GM19455 (cell line): ENCODE results near the gene TULP3.

ENCODE experiments used
- ATAC-seq: cut with Tn5 transposase; IDR thresholded peaks from one replicate; pipeline ENCODE4 v1.9.1; 2021; ENCODE audit not compliant: unreplicated experiment

The TULP3 gene

DNA sequence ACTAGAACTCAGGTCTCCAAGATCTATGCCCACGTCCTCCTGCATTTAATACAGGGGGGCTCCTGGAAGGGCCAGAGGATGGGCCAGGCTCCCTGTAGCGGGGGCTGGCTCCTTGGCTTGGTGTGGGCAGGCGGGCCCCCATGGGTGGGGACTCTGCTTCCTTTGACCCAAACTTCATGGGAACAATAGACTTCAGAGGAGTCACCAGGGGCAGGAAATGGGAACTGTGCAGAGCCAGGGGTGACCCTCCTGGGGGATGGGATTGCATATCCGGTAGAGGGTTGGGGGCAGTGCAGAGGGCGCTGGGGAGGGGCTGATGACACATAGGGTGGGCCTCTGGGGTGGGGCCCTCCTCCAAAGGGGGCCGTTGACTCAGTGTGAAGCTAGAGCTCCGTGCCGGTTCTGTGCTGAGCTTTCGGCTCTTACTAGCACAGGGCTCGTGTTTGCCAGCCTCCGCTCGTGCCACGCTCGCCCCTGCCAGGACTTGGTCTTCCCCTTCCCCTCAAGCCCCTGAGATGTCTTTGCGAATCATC is 73.1 kb downstream of the TULP3 start:
- no peak for ATAC-seq

DNA sequence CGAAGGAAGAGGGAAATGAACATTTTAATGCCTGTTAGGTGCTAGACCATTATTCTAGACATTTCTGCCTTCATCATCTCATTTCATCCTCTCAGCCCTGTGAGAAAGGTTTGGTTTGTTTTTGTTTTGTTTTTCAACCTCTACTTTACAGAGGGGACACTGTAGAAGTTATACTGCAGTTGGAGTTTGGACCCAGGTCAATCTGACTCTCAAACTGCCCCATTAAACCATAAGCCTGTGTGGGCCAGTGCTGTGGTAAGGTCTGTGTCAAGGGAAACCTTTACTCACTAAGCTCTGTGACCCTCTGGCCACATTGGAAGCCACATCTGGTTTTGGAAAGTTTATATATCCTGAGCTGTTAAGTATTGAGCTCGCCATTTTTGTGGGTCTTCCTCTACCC is 77.0 kb downstream of the TULP3 start:
- no peak for ATAC-seq

DNA sequence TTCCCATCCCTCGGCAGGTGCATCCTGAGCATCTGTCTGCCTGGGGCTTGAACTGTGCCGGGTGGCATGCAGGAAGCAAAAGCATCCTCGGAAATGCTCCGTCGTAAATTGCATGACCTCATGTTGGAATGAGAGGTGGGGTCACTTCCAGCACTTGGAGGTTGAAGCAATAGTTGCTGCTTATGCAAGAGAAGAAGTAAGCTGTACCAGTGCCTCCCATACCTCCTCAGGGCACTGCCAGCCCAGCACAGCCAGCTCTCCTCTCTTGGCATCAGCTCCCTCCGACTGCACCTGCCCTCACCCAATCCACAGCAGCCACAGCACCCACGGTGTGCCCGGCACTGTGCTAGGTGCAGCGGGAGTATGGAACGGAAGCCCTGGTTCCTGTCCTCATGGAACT is 80.1 kb downstream of the TULP3 start:
- no peak for ATAC-seq

DNA sequence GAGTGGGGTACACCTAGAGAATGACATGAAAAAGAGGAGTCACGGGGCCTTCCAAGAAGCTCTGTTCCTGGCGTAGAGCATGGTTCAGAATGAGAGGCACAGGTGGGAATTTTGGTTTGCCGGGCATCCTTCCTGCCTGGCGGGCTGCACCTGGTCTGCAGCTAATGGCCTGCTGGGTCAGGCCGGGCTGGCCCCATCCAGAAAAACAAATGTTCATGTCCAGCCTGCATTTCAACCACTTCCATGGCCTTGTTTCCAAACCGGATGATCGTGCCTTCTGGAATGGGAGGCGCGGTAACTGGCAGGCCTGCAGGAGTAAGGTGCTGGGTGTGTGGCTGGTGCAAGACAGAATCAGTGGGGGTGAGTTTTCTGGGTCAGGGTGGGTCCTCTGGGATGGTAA is 82.9 kb downstream of the TULP3 start:
- no peak for ATAC-seq

DNA sequence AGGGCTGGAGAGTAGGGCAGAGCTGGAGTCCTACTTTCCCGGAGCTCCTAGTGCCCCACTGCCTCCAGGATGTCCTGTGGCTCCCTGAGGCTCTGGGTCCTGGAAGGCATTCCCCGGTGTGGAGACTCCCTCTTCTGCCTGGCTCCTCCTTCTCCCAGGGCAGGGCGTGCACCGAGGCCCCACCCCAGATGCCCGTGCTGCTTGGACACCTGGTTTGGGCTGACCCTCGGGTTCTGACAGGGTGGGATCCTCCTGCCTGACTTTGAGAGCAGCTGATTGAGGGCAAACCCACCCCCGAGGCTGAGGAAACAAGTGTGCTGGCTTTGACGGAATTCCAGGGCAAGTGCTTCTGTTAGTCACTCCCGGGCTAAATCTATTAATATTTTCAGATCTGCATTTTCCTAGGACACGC is 83.9 kb downstream of the TULP3 start:
- no peak for ATAC-seq

DNA sequence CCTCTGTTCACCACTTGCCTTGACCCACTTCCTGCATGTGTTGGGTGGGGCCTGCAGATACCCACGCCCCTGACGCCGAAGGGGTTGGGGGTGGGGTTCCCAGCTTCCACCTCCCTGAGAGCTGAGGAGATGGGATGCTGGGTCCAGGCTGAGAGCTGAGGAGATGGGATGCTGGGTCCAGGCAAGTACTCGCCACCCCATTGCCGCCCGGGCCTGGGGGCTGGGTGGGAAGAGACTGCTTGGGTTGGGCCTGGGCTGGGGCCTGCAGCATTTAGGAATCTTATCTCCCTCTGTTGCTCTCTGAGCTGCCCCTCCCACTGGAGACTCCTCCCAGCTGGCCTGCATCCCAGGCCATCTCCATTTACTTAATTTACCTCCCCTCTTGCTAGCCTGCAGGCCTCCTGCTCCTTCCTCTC is 85.9 kb downstream of the TULP3 start:
- ATAC-seq: no peak

DNA sequence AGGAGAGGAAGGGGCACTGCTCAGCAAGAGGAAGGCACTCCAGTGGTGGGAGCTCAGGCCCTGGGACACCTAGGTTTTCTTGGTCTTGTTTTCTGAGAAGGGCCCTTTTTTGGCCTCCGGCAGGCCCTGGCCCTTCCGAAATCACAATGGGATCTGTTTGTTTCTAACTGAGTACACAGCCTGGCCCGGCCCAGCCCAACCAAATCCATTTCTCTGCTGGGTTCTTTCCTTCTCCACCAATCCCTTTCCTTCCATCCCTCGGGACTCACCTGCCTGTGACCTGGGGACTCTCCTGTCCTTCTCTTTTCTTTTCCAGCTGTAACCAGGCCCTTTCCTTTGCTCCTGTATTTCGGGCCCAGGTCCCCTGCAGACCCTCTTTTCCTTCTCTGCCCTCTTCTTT is 87.1 kb downstream of the TULP3 start:
- no peak for ATAC-seq

DNA sequence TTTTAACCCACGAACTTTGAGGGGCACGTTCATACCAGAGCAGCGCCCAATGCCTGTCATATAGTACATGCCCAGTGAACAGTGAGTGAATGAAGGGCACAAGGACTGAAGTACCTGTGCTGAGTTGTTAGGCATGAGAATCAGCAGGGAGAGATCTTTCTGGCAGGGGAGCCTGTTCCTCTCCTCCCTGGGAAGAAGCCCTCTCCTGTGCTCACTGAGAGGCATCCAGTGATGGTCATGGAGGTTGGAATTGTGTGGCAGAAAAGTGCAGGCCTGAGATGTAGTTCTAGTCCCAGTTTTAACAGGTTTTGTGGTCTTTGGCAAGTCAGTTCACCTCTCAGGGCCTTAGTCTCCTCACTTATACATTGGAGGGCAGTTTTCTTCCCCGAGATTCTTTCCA is 89.1 kb downstream of the TULP3 start:
- ATAC-seq: no peak

DNA sequence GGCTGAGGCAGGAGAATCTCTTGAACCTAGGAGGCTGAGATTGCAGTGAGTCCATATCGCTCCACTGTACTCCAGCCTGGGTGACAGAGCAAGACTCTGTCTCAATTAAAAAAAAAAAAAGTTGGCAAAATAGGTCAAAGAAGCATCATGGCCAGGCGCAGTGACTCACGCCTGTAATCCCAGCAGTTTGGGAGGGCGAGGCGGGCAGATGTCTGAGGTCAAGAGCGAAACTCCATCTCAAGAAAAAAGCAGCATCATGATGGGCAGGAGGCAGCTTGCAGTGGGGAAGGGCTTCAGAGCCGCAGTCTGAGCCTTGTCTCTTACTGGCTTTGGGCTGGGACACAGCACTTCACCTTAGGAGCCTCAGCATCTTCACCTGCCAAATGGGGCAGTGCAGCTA is 89.9 kb downstream of the TULP3 start:
- no peak for ATAC-seq

DNA sequence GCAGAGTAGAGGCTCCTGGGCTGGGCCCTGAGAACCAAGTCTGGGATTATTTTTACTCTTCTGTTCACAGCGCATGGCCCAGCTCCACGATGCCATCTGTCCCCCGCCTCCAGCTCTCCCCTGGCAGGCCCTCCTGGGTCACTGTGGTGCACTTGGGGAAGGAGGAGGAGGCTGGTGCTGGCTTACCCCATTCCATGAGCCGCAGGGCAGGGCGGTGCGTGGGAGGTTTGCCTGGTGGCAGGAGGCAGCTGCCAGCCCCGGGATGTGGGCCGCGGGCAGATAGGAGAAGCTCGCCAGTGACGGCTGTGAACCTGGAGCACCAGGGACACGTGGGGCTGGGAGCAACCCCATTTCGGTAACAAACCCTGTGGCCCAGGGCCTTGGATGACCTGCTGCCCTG is 91.7 kb downstream of the TULP3 start:
- ATAC-seq: no peak

DNA sequence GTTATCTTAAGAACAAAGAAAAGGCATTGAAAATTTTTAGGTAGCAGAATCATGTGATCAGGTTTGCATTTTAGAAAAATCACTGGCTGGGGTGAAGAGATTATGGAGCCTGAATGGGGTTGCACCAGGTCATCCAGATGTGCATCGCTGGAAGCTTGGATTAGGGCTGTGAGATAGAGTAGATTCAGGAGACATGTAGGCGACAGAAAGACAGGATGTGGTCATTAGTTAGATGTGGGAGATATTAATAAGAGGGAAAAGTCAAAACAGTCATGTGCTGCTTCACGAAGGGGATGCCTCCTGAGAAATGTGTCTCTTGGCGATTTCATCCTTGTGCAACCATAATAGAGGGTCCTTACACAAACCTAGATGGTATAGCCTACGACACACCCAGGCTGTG is 93.6 kb downstream of the TULP3 start:
- no peak for ATAC-seq

DNA sequence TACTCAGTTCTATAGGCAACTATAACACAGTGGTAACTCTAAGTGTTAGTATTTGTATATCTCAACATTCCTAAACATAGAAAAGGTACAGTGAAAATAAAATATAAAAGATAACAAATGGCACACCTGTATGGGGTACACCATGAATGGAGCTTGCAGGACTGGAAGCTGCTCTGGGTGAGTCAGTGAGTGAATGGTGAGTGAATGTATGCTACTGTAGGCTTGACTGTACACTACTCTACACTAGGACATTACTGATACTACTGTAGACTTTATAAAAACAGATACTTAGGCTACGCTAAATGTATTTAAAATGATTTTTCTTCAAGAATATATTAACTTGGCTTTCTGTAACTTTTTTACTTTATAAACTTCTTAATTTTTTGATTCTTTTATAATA is 94.0 kb downstream of the TULP3 start:
- ATAC-seq: no peak

DNA sequence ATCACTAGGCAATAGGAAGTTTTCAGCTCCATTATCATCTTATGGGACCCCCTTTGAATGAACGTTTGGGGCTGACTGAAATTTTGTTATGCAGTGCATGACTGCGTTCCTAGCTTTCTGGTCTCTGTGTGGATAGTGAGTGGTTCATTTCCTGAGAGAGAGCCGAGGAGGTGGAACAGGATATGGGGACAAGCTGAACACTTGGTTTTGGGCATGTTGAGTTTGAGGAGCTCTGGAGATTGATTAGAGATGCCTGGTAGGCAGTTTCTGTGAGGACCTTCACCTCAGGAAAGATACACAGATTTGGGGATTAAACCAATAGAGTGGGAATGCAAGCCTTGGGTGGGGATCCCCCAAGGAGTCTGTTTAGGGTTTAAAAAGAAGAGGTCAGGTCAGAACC is 96.2 kb downstream of the TULP3 start:
- no peak for ATAC-seq

DNA sequence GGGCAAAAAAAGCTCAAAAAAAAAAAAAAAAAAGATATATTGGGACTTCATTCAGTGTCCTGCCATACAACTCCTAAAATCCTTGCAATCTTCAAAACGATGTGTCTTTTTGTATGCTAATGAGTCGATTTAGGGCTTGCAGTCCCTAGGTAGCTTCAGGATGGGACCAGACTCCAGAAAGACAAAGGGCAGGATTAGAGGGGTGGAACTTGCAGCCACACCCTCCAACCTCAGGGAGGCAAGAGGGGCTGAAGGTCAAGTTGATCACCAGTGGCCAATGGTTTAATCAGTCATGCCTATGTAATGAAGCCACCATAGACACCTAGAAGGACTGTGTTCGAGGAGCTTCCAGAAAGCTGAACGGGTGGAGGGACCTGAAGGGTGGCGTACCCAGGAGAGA is 97.8 kb downstream of the TULP3 start:
- ATAC-seq: no peak
